ENCODE data around the gene USP40.
"Not testable (repeated sequence)": the region's sequence is repeated elsewhere in the genome, so short reads cannot be mapped to it uniquely, and the experiment has no call there.

Gene USP40

DNA sequence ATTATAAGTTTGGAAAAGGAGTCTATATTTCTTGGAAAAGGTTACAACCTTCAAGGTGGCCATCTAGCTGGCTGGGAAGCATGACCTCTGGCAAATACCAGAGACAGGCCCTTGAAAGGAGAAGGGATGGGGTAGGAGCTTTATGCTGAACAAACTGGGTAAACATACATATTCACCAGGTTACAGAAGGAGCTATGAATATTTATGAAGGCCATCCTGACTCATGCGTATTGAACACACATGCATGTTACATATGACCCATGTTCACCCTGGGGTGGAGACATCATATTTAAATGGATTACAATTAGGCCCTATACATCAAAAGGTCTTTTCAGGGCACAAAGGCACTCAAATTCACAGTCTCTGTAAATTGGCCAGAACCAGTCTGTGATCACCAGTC lies 26.1 kb upstream of the USP40 start:
- not testable (repeated sequence) for H3K27ac ChIP-seq (ENCODE audit: insufficient read depth, low read depth, low read length, poor library complexity, severe bottlenecking)

GRCh38 chr2:233588400-233588799 lies 21.8 kb upstream of the USP40 start:
- 98 to 100% methylated on average over 1 to 2 of the region's 2 CpGs for WGBS, 2 experiments
- H3K36me3 ChIP-seq (ENCODE audit: control insufficient read depth, insufficient read depth, low read length), result no peaks in the 10 kb centered on the region
- H3K4me1 ChIP-seq (ENCODE audit: control insufficient read depth, insufficient read depth, low read length), result no peaks in the 10 kb centered on the region

More for the DNA sequence above, 26.1 kb upstream of the USP40 start:
- H3K36me3 ChIP-seq (ENCODE audit: control insufficient read depth, insufficient read depth, low read length); H3K4me3 ChIP-seq (ENCODE audit: insufficient read depth, low read depth, low read length); H3K4me1 ChIP-seq (ENCODE audit: control insufficient read depth, insufficient read depth, low read length); H3K9me3 ChIP-seq (ENCODE audit: control insufficient read depth, low read length); H3K27me3 ChIP-seq (ENCODE audit: control insufficient read depth, insufficient read depth, low read length, poor library complexity, severe bottlenecking): not testable (repeated sequence)
- WGBS, 2 experiments, result no CpG with 5 or more reads among the region's 1 CpG

GRCh38 chr2:233584210-233584609 lies 17.6 kb upstream of the USP40 start:
- H3K27ac ChIP-seq (ENCODE audit: insufficient read depth, low read depth, low read length, poor library complexity, severe bottlenecking), result no peak overlapping the region
- no peaks in the 10 kb centered on the region for H3K27me3 ChIP-seq (ENCODE audit: control insufficient read depth, insufficient read depth, low read length, poor library complexity, severe bottlenecking)
- H3K36me3 ChIP-seq (ENCODE audit: control insufficient read depth, insufficient read depth, low read length), result no peaks in the 10 kb centered on the region
- H3K4me3 ChIP-seq (ENCODE audit: insufficient read depth, low read depth, low read length), result no peak overlapping the region
- no peaks in the 10 kb centered on the region for H3K9me3 ChIP-seq (ENCODE audit: control insufficient read depth, low read length)
- WGBS, 2 experiments, result 95 to 100% methylated on average over 1 of the region's 1 CpG
- no peaks in the 10 kb centered on the region for H3K4me1 ChIP-seq (ENCODE audit: control insufficient read depth, insufficient read depth, low read length)

More at GRCh38 chr2:233588400-233588799, 21.8 kb upstream of the USP40 start:
- Histone ChIP-seq H3K27ac (ENCODE audit: insufficient read depth, low read depth, low read length, poor library complexity, severe bottlenecking) (no peak overlapping the region), H3K4me3 (ENCODE audit: insufficient read depth, low read depth, low read length) (no peak overlapping the region), H3K27me3 (ENCODE audit: control insufficient read depth, insufficient read depth, low read length, poor library complexity, severe bottlenecking) (no peaks in the 10 kb centered on the region), H3K9me3 (ENCODE audit: control insufficient read depth, low read length) (no peaks in the 10 kb centered on the region)

GRCh38 chr2:233583217-233583965 lies 16.8 kb upstream of the USP40 start:
- not testable (repeated sequence) for H3K4me3 ChIP-seq (ENCODE audit: insufficient read depth, low read depth, low read length); H3K36me3 ChIP-seq (ENCODE audit: control insufficient read depth, insufficient read depth, low read length); H3K27me3 ChIP-seq (ENCODE audit: control insufficient read depth, insufficient read depth, low read length, poor library complexity, severe bottlenecking); H3K4me1 ChIP-seq (ENCODE audit: control insufficient read depth, insufficient read depth, low read length); H3K9me3 ChIP-seq (ENCODE audit: control insufficient read depth, low read length); H3K27ac ChIP-seq (ENCODE audit: insufficient read depth, low read depth, low read length, poor library complexity, severe bottlenecking)
- 83 to 85% methylated on average over 34 to 35 of the region's 35 CpGs for WGBS, 2 experiments

GRCh38 chr2:233577341-233577740 lies 10.8 kb upstream of the USP40 start:
- not testable (repeated sequence) for H3K9me3 ChIP-seq (ENCODE audit: control insufficient read depth, low read length); H3K4me1 ChIP-seq (ENCODE audit: control insufficient read depth, insufficient read depth, low read length); H3K36me3 ChIP-seq (ENCODE audit: control insufficient read depth, insufficient read depth, low read length); H3K4me3 ChIP-seq (ENCODE audit: insufficient read depth, low read depth, low read length); H3K27me3 ChIP-seq (ENCODE audit: control insufficient read depth, insufficient read depth, low read length, poor library complexity, severe bottlenecking); H3K27ac ChIP-seq (ENCODE audit: insufficient read depth, low read depth, low read length, poor library complexity, severe bottlenecking)
- 79 to 81% methylated on average over 5 of the region's 5 CpGs for WGBS, 2 experiments

GRCh38 chr2:233572468-233572867 lies 5.9 kb upstream of the USP40 start:
- Histone ChIP-seq H3K27ac (ENCODE audit: insufficient read depth, low read depth, low read length, poor library complexity, severe bottlenecking) (no peak overlapping the region), H3K27me3 (ENCODE audit: control insufficient read depth, insufficient read depth, low read length, poor library complexity, severe bottlenecking) (no peaks in the 10 kb centered on the region), H3K4me3 (ENCODE audit: insufficient read depth, low read depth, low read length) (no peak overlapping the region), H3K4me1 (ENCODE audit: control insufficient read depth, insufficient read depth, low read length) (no peaks in the 10 kb centered on the region), H3K36me3 (ENCODE audit: control insufficient read depth, insufficient read depth, low read length) (no peaks in the 10 kb centered on the region), H3K9me3 (ENCODE audit: control insufficient read depth, low read length) (no peaks in the 10 kb centered on the region)
- WGBS, 2 experiments, result 90 to 91% methylated on average over 4 of the region's 4 CpGs

DNA sequence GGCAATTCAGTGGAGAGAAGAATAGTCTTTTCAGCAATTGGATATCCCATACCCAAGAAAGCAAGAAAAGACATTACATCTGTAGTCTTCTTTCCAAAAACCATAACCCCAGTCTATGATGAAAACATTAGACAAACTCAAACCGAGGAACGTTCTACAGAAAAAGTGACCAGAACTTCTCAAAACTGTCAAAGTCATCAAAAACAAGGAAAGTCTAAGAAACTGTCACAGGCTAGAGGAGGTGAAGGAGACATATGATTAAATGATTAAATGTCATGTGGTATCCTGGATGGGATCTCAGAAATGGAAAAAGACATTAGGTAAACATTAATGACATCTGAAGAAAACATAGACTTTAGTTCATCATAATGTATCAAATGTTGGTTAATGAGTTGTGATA lies 4.9 kb upstream of the USP40 start:
- Histone ChIP-seq H3K36me3 (ENCODE audit: control insufficient read depth, insufficient read depth, low read length) (no peaks in the 10 kb centered on the region), H3K27ac (ENCODE audit: insufficient read depth, low read depth, low read length, poor library complexity, severe bottlenecking) (no peak overlapping the region), H3K4me3 (ENCODE audit: insufficient read depth, low read depth, low read length) (no peak overlapping the region), H3K27me3 (ENCODE audit: control insufficient read depth, insufficient read depth, low read length, poor library complexity, severe bottlenecking) (no peaks in the 10 kb centered on the region), H3K4me1 (ENCODE audit: control insufficient read depth, insufficient read depth, low read length) (no peaks in the 10 kb centered on the region), H3K9me3 (ENCODE audit: control insufficient read depth, low read length) (no peaks in the 10 kb centered on the region)
- WGBS, 2 experiments, result 97 to 100% methylated on average over 2 of the region's 2 CpGs

GRCh38 chr2:233571001-233571400 lies 4.4 kb upstream of the USP40 start:
- Histone ChIP-seq H3K4me1 (ENCODE audit: control insufficient read depth, insufficient read depth, low read length) (no peaks in the 10 kb centered on the region), H3K27me3 (ENCODE audit: control insufficient read depth, insufficient read depth, low read length, poor library complexity, severe bottlenecking) (no peaks in the 10 kb centered on the region), H3K9me3 (ENCODE audit: control insufficient read depth, low read length) (no peaks in the 10 kb centered on the region), H3K27ac (ENCODE audit: insufficient read depth, low read depth, low read length, poor library complexity, severe bottlenecking) (no peak overlapping the region), H3K4me3 (ENCODE audit: insufficient read depth, low read depth, low read length) (no peak overlapping the region), H3K36me3 (ENCODE audit: control insufficient read depth, insufficient read depth, low read length) (no peaks in the 10 kb centered on the region)
- WGBS, 2 experiments, result 100% methylated on average over 1 of the region's 1 CpG; no CpG with 5 or more reads in 1 of the 2 experiments

DNA sequence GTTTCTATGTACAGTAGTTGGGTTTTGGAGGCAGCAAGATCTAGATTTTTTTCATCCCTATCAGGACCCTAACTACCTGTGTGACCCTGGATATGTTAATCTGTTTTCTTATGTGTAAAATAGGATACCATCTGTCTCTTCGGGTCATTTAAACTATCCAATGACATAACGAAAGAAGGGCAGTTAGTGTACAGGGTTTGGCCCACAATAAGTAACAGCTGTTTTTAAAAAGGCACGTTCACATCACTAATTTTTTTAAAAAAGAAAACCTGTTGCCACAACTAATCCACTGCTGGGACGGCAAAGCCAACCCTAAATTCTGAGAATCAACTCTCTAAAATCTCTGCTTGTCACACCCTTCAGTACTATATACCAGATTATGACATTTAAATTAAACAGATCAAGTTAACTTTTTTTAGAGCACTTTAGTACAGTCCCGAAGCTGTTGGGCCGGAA lies 869 bp downstream of the USP40 start:
- no peak overlapping the region for H3K27ac ChIP-seq (ENCODE audit: insufficient read depth, low read depth, low read length, poor library complexity, severe bottlenecking)
- H3K36me3 ChIP-seq (ENCODE audit: control insufficient read depth, insufficient read depth, low read length), result no peaks in the 10 kb centered on the region
- no peaks in the 10 kb centered on the region for H3K27me3 ChIP-seq (ENCODE audit: control insufficient read depth, insufficient read depth, low read length, poor library complexity, severe bottlenecking)
- 27 to 28% methylated on average over 4 to 6 of the region's 6 CpGs for WGBS, 2 experiments
- peak overlapping the region; percentile 68 for H3K4me3 ChIP-seq (ENCODE audit: insufficient read depth, low read depth, low read length)
- H3K9me3 ChIP-seq (ENCODE audit: control insufficient read depth, low read length), result no peaks in the 10 kb centered on the region
- peaks cover 5% of the 10 kb centered on the region for H3K4me1 ChIP-seq (ENCODE audit: control insufficient read depth, insufficient read depth, low read length)

- H3K4me3 ChIP-seq (ENCODE audit: insufficient read depth, low read depth, low read length), result no peak overlapping the region
- H3K4me1 ChIP-seq (ENCODE audit: control insufficient read depth, insufficient read depth, low read length), result peaks cover 5% of the 10 kb centered on the region
- no peaks in the 10 kb centered on the region for H3K36me3 ChIP-seq (ENCODE audit: control insufficient read depth, insufficient read depth, low read length)
- H3K27me3 ChIP-seq (ENCODE audit: control insufficient read depth, insufficient read depth, low read length, poor library complexity, severe bottlenecking), result no peaks in the 10 kb centered on the region
- 94 to 97% methylated on average over 6 to 8 of the region's 8 CpGs for WGBS, 2 experiments
- no peak overlapping the region for H3K27ac ChIP-seq (ENCODE audit: insufficient read depth, low read depth, low read length, poor library complexity, severe bottlenecking)
- H3K9me3 ChIP-seq (ENCODE audit: control insufficient read depth, low read length), result no peaks in the 10 kb centered on the region
Measured at GRCh38 chr2:233563663-233564430, 2.7 kb downstream of the USP40 start.

Data from ectodermal cell (in vitro differentiated cells).